ENCODE measurements around the gene PIAS4.

Gene PIAS4

DNA sequence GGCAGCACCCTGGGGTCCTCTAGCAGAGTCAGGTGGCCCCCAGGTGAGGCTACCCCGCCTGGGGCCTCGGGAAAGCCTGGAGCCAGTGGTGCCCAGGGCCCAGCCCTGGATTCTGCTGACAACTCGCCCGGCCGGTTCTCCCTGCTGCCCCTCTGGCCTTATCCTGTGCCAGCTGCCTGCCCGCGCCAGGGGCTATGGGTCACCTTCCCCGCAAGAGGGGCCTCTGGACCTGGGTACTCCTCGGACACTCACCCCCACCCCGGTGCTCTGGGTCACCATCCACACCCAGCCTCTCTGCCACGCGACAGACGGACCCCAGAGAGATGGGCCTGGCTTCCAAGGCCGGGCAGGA lies 35.2 kb downstream of the PIAS4 start:
- no peak for DNase-seq (ENCODE audit: low spot score)

DNA sequence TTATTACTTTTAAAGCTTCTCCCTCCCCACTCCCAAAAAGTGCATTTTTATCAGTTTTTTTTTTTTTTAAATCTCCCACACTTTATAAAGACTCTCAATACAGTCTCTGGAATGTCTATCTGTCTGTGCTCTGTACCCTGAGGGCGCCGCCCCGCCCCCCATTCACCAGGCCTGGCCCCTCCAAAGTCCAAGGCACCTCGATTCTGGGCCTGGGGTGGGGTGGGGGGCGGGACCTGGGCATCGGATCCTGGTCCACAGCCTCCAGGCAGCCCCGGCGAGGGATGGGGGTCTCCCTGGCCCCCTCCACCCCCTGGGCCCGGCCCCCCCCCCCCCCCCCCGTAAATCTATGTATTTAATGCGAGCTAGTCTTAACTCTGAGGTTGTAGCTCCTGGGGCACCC lies 35.9 kb downstream of the PIAS4 start:
- DNase-seq (ENCODE audit: low spot score) = no peak

DNA sequence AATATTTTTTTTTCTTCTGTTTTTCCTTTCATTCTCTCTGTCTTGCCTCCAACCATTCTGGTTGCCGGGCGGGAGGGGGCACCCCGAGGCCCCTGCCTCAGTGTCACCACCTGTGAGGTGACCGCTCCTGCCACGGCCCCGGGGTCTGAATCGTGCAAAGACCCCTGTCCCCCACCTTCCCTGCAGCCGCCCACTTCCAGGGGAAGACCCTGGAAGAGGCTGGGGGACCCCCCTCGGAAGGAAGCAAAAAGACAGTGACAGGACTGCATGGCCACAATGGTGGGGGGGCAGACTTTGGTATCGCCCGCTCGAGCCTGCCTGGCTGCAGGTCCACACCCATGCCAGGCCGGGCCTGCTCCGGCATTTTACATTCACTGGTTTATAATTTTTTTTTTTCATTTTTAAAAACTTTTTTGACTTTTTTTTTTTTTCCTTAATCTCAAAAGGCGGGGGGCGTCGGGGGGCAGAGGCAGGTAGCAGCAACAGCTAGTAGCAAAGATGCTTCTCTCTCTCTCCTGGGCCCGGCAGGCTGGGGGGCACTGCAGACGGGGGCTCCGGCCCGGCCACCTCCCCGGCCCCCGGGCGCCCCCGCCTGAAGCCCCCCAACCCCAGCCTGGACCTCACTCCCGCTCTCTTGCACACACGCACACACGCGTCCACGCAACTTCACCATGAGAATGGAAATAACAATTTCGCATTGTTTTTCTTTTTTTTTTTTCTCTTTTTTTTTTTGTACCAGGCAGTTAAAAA lies 36.6 kb downstream of the PIAS4 start:
- DNase-seq (ENCODE audit: low spot score) = no peak

DNA sequence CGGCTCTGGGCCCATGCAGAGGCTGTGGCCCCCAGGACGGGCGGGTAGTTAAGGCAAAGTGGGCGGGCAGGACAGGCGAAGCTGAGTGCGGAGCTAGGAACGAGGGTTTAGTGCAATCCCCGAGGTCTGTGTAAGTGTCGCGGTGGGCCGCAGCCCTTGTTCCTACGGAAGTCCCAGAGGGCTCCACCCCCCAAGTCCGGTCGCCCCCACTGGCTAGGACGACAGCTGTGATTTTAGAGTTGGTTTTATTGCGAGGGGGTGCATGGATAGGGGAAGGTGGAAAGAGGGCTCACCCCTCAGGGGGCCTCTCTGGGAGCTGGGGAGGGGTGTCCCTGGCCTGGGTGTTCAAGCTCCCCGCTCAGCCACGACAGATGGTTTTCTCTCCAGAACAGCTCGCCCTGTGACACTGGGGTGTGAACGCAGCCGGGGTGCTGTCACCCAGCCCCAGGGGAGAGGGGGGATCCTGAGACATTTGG lies 37.5 kb downstream of the PIAS4 start:
- DNase-seq (ENCODE audit: low spot score) = no peak

DNA sequence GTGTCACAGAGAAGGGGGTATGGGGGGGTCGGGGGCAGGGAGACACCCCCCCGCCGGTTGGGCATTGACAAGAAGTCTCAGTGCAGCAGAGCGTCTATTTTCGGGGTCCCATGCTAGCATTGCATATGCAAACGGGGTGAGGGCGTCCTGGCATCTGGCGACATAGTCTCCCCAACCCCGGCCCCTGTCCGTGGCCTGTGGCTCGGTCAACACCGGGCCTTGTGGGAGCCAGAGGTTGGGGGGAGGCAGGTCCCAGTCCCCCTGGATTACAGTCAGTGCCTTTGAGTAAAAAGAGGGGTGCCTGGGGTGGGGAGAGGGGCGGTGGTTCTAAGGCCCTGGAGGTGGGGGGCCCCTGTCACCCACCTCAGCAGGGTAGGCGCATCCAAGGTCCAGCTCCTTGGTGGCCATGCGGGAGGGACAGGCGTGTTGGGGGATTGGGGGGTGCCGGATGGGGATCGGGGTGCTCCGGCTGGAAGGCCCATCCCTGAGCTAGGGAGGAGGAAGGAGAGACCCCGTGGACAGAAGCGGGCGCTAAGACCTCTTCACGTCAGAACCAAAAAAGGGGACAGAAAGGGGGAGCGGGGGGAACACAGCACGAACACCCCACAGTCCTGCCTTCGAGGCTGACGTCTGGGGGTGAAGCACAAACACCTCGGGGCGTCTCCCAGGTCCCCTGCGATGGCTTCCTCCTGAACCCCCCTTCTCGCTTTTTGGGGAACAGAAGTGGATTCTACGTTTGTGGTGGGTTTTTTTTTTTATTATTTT lies 38.2 kb downstream of the PIAS4 start:
- no peak for DNase-seq (ENCODE audit: low spot score)

DNA sequence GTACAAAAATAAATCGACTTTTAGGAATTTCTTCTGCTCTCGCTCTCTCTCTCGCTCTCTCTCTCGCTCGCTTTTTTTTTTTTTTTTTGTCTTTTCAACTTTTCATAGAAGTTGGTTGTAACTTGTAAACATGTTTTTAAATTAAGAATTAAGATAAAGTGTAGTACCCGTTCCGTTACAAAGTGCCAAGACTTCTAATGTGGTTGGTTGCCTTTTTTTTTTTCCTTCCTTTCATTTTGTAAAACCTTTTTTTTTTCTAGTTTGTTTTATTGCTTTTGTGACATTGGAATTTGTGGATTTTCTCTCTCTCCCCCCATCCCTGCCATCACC lies 38.8 kb downstream of the PIAS4 start:
- DNase-seq (ENCODE audit: low spot score) = no peak

DNA sequence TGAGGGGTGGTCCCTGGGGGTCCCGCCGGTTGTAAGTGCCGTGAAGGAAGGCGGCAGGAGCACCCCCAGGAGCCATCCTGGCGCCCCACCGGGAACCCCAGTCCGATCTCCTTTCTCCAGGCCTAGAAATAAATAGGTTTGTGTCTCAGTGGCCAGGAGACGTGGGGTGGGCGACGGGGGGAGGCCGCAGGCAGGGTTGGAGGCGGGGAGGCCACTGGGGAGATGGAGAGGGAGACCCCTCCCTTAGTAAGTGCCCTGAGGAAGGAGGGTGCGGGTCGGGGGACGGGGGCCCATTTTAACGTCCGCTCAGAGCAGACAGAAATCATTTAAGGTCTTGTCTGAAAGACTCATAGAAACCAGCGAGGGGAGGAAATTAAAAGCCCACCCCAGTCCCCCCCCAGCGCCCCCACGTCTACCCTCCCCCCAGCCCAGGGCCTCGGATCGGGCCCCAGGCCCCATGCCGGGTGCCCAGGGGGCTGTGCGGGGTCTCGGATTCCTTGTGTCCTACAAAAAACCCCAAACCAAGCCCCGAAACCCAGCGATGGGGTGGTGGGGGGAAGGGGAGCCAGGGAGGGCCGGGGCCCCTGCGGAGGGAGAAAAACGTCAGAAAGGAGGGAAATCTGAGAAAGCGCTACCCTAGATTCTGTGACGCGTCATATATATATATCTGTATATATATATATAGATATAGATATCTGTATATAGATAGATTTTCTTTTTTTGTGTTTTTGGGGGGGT lies 39.6 kb downstream of the PIAS4 start:
- DNase-seq (ENCODE audit: low spot score) = no peak

DNA sequence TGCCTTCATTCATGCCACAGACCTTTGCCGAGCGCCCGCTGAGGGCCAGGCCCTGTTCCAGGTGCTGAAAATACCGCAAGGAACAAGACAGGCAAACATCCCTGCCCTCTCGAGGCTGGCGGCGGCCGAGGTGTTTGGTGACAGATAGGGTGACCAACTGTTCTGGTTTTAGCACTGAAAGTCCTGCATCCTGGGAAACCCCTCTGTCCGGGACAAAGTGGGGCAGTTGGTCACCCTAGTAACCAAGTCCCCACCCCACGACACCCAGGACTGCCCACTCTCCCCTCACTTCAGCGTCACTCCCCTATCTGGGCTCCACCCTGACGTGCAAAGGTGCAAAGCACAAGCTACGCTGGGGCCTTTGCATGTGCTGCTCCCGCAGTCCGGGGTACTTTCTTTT lies 41.9 kb downstream of the PIAS4 start:
- DNase-seq (ENCODE audit: low spot score) = no peak

DNA sequence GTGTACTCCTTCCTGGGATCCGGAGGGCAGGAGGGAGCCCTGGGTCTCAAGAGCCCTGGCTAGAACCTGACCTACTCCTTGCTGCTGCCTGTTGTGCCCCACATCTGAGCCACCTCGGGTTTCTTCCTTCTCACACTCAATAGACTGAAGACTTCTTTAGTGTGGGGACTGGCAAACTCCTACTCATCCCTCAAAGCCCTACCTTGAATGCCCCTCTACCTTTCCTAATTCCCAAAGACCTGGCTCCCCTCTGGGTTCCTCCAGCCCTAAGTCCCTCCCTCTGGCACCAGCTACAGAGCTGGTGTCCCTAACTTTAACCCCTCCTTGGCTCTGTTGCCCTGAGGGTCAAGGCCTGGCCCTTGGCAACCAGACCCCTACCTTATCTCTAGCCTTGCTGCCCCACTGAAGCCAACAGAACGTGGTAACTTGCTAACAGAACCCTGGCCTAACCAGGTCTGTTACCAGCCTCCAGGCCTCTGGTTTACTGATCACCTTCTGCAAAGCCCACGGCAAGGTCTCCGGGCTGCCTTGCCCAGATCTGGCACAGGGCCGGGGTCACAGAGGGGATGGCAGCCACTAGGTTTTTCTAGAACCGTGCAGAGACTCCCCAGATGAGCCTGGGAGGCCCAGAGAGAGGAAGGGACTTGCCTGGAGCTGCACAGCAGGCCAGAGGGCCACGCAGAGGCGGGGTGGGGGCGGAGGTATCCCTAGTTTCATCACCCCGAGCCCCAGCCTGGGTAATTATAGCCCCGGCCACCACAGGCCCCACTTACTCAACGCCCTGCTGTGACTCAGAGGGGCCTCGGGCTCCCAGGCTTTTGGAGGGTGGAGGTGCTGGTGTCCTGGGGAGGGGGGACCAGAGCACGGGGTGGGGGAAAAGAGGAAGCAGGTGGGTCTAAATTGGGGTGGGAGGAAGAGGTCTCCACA lies 43.9 kb downstream of the PIAS4 start:
- no peak for DNase-seq (ENCODE audit: low spot score)

DNA sequence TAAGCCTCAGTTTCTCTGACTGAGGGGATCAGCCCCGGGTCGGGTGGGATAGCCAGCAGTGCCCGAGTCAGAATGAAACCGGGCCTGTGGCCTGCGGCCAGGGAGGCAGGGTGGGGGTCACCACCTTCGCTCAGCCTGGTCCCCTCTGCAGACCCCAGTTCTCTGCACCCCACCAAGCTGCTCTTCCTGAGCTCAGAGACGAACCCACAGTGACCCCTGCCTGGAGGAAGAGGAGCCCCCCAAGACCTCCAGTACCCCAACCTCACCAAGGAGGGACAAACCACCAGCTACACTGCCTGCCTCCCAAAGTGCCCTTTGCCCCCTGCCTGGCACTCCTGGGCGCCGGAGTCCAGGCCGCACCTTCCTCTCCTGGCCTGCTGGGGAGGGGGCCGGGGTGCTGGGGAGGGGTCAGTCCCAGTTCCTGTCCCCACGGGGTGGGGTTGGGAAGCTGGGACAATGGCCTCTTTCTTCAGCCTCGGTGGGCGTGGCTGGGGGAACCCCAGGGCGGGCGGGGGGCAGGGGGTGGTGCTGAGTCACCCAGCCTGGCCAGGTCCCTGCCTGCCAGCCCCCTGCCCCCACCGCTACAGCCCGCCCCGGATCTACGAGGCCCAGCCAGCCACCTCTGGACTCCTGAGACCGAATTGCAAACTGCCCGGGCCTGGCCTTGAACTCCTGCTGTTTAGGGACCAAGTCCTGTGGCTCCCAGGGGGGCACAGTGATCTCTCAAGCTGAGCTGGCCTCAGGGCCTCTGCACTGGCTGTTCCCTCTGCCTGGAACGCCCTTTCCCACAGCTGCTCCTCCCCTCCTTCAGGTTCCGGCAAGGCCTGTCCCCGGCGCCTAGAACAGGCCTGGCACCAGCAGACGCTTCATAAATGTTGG lies 44.8 kb downstream of the PIAS4 start:
- DNase-seq (ENCODE audit: low spot score) = no peak

DNA sequence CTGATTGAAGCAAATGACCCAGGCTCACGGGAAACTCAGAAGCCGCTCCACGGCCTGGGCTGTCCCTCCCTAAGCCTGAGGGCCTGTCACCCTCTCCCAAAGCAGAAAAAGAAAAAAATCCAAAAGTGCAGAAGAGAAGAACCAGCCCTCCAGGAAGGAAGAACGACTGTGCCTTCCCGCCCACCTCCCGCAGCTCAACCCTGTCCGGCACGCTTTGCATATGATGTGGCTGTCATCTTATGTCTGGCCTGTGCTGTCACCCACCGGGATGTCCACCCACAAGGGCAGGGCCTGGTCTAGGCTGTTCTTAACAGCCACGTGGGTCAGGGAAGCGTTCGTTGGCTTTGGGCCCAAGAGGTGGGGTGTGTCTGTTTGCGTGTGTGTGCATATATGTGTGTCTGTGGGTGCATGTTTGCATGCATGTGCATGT lies 45.5 kb downstream of the PIAS4 start:
- DNase-seq (ENCODE audit: low spot score) = no peak

DNA sequence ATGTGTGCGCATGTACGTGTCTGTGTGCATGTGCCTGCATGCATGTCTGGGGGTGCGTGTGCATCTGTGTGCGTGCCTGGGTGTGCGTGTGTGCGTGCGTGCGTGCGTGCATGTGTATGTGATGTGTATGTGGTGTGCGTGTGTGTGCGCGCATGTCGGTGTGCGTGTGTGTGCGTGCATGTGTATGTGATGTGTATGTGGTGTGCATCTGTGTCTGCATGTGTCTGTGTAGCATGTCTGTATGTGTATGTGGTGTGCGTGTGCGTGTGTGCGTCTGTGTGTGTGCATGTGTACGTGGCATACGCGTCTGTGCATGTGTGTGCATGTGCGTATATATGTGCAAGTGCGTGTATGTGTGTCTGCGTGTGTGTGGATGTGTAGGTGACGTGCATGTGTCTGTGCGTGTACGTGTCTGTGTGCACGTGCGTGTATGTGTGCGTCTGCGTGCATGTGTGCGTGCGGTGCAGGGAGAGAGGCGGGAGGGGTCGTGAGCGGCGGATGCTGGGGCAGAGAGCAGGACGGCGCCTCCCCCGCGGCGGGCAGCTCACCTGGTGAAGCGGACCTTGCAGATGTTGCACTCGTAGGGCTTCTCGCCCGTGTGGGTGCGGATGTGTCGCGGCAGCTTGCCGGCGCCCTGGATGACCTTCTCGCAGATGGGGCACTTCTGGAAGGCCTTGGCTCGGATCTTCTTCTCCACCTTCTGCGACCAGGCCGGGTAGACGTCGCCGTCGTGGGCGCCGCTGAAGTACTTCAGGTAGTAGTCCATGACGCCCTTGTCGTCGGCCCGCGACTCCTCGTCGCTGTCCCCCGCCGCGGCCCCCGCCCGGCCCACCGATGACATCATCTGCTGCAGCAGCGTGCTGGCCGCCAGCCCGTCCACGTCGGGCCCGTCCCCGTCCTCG lies 46.1 kb downstream of the PIAS4 start:
- no peak for DNase-seq (ENCODE audit: low spot score)

DNA sequence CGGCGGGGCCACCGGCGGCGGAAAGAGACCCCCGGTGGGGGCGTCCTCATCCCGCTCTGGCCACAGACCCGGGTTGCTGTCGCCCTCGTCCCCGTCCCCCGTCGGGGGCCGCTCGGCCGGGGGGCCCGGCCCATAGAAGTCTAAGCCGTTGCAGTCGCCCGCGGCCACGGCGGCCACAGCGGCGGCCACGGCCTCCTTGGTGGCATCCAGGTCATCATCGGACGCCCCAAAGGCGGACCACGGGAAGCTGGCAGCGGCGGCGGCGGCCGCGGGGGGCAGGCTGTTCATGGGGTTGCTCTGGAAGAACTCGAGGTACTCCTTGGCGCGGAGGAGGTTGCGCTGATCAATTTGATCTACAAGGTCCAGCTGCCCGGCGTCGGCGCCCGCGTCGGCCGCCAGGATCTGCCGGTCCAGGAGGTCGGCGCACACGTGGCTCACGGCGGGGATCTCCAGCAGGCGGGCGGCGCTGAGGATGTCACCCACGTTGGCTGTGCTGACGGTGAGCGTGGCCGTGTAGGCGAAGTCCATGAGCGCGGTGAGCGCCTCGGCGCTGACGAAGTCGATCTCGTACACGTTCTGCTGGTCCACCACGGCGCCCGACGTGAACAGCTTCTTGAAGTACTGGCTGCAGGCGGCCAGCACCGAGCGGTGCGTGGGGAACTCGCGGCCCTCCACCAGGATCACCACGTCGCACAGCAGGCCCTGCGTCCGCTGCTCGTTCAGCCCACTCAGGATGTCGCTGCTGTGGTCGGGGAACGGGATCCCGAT lies 47.1 kb downstream of the PIAS4 start:
- DNase-seq (ENCODE audit: low spot score) = no peak

DNA sequence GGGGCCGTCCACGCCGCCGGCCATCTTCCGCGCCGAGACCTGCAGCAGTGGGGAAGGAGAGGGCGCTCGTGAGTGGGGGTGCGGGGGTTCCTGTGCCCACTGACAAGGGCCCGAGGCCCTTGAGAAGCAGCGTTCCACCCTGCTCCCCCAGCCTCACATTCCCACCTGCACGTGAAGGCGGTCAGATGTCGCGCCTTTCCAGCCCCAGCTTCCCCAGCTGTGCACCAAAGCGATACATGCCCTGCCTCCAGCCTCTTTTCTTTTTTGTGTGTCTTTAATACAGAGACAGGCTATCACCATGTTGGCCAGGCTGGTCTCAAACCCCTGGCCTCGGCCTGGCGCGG lies 47.6 kb downstream of the PIAS4 start:
- no peak for DNase-seq (ENCODE audit: low spot score)

DNA sequence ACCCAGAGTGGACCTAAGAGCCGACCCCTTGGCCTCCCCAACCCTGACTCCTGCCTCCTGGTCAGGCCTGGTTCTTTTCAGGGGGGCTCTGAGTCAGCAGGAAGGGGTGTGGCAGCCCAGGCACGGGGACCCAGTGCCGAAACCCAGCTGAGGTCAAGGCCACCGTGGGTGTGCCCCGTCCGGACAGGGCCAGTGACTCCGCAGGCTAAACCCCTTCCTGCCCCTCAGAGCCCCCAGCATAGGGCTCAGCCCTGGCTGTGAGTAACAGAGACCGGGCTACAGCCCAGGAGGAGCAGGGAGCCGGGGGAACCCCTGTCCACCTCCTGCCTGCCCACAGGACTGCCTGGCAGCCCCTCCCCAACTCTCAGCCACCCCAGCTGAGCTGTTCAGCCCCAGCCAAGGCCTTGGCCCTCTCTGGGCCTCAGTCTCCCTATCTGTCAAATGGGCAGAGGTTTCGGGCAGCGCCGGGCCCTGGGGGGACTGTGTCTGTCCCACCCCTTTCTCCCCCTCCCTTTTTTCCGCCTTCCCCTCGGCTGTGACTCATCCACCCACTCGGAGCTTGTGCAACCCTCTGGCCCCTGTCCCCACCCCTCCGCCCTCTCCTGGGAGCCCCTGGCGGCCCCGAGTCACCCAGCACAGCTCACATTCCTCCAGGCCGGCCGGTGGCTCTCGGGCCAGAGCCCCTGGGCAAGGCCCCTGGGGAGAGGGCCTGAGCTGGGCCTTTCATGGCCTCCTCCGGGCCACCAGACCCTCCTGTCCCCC lies 50.6 kb downstream of the PIAS4 start:
- peak; percentile 47 for DNase-seq (ENCODE audit: low spot score)

DNA sequence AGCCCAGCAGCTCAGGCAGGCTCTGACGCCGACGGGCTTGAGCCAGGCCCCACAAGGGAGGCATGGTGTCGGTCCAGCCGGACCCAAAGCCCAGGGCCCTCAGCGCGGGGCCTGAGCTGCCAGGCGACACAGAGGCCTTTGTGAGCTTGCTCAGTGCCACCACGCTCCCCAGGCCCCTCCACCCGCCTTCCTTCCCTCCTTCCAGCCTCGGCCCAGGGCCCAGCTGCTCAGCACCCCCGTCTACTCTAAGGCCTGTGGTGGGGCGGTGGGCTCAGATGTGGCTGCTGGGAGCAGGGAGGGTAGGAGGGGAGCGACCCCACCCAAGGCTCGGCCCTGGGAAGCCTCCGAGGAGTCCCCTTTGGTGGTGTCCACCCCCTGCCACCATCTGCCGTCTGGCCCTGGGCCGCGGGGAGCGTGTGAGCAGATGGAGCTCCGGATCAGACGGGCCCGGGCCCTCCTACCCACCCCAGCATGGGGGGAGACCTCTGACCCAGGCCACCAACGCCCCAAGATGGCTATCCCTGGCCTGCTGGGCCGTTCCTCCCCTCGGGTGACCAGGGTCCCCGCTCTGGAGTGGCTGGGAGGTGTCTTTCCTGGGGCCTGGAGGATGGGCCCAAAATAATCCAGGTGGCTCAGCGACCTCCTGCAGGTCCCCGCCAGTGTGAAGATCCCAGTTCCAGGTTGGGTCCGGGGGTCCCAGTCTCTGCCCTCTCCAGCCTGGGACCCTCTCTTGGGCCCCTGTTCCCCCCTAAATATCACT lies 51.3 kb downstream of the PIAS4 start:
- no peak for DNase-seq (ENCODE audit: low spot score)

DNA sequence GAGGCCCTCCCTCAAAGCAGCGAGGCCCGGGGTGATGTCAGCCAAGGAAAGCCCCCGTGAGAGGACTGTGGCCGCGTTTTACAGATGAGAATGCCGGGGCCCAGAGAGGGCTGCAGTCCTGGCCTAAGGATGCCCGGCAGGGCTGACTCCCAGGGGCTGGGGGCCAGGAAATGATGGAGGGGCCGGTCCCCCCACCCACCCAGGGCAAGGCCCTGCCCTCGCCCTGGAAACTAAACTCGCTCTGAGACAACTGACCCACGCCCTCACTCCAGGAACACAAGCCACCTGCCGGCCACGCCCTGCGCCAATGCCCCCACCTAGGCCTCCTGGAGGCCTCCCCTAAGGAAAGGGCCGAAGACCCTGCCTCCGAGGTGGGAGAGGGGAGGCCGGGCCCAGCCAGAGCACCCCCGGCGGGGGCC lies 51.9 kb downstream of the PIAS4 start:
- DNase-seq (ENCODE audit: low spot score) = no peak
